IMR-90 (cell line): ENCODE data around the gene ZNF280C. TPM values are rescaled to one million over a fixed set of nuclear protein-coding genes. Genes with fewer than 3 reads are reported as not detected.
A peak's percentile ranks its signal among the peaks of the same experiment; 100 is the strongest.

Experiments
- ATAC-seq: fragments of 200-7000 bp; cut with Tn5 transposase; 2 replicates; pipeline ENCODE4 v1.9.1; 2020; ENCODE audit warnings: low read depth, mild to moderate bottlenecking, moderate library complexity
- BruUV-seq: library from RNA; stranded (reverse); fragments of 400-500 nt; replicated peaks from 2 replicates; lab custom pipeline; 2021; lab: Mats Ljungman, UMichigan
- CTCF ChIA-PET: fragments of 300-600 bp; formaldehyde crosslinking; extraction: SDS; loops from one replicate; lab custom pipeline; 2021; ENCODE audit warnings: antibody characterized with exemption; lab: Yijun Ruan, JAX
- POLR2A ChIA-PET: fragments of 300-600 bp; sonication (Branson Sonifier 250); formaldehyde crosslinking; loops from one replicate; lab custom pipeline; 2022; ENCODE audit warnings: antibody characterized with exemption; ENCODE audit not compliant: unreplicated experiment; lab: Charles Lee
- DNase-seq: peaks from one replicate; pipeline ENCODE4 v3.0.0; 2013
- H2AFZ ChIP-seq: replicated peaks from 2 replicates; pipeline ENCODE3; 2013; ENCODE audit warnings: low read length, mild to moderate bottlenecking; ENCODE audit not compliant: poor library complexity
- H2AK5ac ChIP-seq: 2 replicates; pipeline ENCODE4 v1.6.1; 2013; ENCODE audit warnings: low read depth, low read length, inconsistent platforms
- H2AK9ac ChIP-seq: replicated peaks from 2 replicates; pipeline ENCODE3; 2013; ENCODE audit warnings: mild to moderate bottlenecking, low read depth, low read length, moderate library complexity; ENCODE audit not compliant: poor library complexity
- H2BK120ac ChIP-seq: 2 replicates; pipeline ENCODE4 v1.6.1; 2013; ENCODE audit warnings: low read depth, low read length, inconsistent platforms
- H2BK15ac ChIP-seq: 3 replicates; pipeline ENCODE4 v1.6.1; 2013; ENCODE audit warnings: low read depth, low read length, inconsistent platforms
- H2BK20ac ChIP-seq: 2 replicates; pipeline ENCODE4 v1.6.1; 2013; ENCODE audit warnings: low read depth, mild to moderate bottlenecking, inconsistent platforms, low read length, moderate library complexity
- H2BK5ac ChIP-seq: 2 replicates; pipeline ENCODE4 v1.6.1; 2013; ENCODE audit warnings: mild to moderate bottlenecking, low read depth, low read length, inconsistent platforms; ENCODE audit not compliant: poor library complexity, severe bottlenecking
- H3K14ac ChIP-seq: replicated peaks from 2 replicates; pipeline ENCODE4 v1.6.1; 2013; ENCODE audit warnings: low read depth, low read length, inconsistent platforms
- H3K18ac ChIP-seq: 2 replicates; pipeline ENCODE4 v1.6.1; 2013; ENCODE audit warnings: low read depth, low read length, control low read depth
- H3K23ac ChIP-seq: 2 replicates; pipeline ENCODE4 v1.6.1; 2013; ENCODE audit warnings: low read depth, low read length, inconsistent platforms
- H3K27ac ChIP-seq: 2 replicates; pipeline ENCODE4 v1.5.1; 2013; ENCODE audit warnings: mild to moderate bottlenecking, control low read depth, low read length; ENCODE audit not compliant: insufficient read depth
- H3K27me3 ChIP-seq: 2 replicates; pipeline ENCODE4 v1.6.1; 2013; ENCODE audit warnings: low read length; ENCODE audit not compliant: control insufficient read depth, insufficient read depth
- H3K36me3 ChIP-seq: 2 replicates; pipeline ENCODE4 v1.6.1; 2013; ENCODE audit warnings: low read length, mixed read lengths; ENCODE audit not compliant: control insufficient read depth, insufficient read depth
- H3K4ac ChIP-seq: 2 replicates; pipeline ENCODE4 v1.6.1; 2013; ENCODE audit warnings: low read depth, low read length, inconsistent platforms
- H3K4me1 ChIP-seq: 2 replicates; pipeline ENCODE4 v1.6.1; 2013; ENCODE audit warnings: low read length, mixed read lengths; ENCODE audit not compliant: control insufficient read depth, insufficient read depth
- H3K4me2 ChIP-seq: 2 replicates; pipeline ENCODE4 v1.6.1; 2013; ENCODE audit warnings: low read depth, mild to moderate bottlenecking, control low read depth, low read length, moderate library complexity
- H3K4me3 ChIP-seq: 2 replicates; pipeline ENCODE4 v1.5.1; 2013; ENCODE audit warnings: low read depth, mild to moderate bottlenecking, control low read depth, low read length, moderate library complexity; ENCODE audit not compliant: insufficient read depth
- H3K56ac ChIP-seq: 2 replicates; pipeline ENCODE4 v1.6.1; 2013; ENCODE audit warnings: low read length, inconsistent platforms; ENCODE audit not compliant: insufficient read depth; ENCODE audit errors: extremely low read depth
- H3K79me1 ChIP-seq, 2 experiments: 2 replicates each; pipeline ENCODE4 v1.6.1; 2013; ENCODE audit warnings: low read length in 2 of 2, inconsistent platforms in 1 of 2, low read depth in 1 of 2
- H3K9ac ChIP-seq: 2 replicates; pipeline ENCODE4 v1.6.1; 2013; ENCODE audit warnings: low read depth, low read length, control low read depth
- H3K9me1 ChIP-seq: 2 replicates; pipeline ENCODE4 v1.6.1; 2013; ENCODE audit warnings: low read length, inconsistent platforms; ENCODE audit not compliant: insufficient read depth
- H3K9me3 ChIP-seq: 2 replicates; pipeline ENCODE4 v1.6.1; 2013; ENCODE audit warnings: low read length; ENCODE audit not compliant: control insufficient read depth, insufficient read depth
- H4K20me1 ChIP-seq: 2 replicates; pipeline ENCODE4 v1.6.1; 2013; ENCODE audit warnings: low read length, inconsistent platforms; ENCODE audit not compliant: insufficient read depth
- H4K5ac ChIP-seq: 2 replicates; pipeline ENCODE4 v1.6.1; 2013; ENCODE audit warnings: mild to moderate bottlenecking, low read depth, low read length, control low read depth
- H4K8ac ChIP-seq, 2 experiments: 2 replicates each; pipeline ENCODE4 v1.6.1; 2013; ENCODE audit warnings: low read depth in 2 of 2, low read length in 2 of 2, control low read depth in 1 of 2, inconsistent platforms in 1 of 2
- H4K91ac ChIP-seq: 2 replicates; pipeline ENCODE4 v1.6.1; 2013; ENCODE audit warnings: low read depth, low read length, inconsistent platforms; ENCODE audit not compliant: insufficient read depth
- BHLHE40 ChIP-seq: fragments of 150-350 bp; IDR thresholded peaks from 2 replicates; pipeline ENCODE4 v1.6.1; 2016; ENCODE audit warnings: mild to moderate bottlenecking, low read depth, low read length
- CEBPB ChIP-seq: IDR thresholded peaks from 2 replicates; pipeline ENCODE4 v1.6.1; 2012; ENCODE audit warnings: low read depth, low read length, improper control_type of control experiment
- CHD1 ChIP-seq: IDR thresholded peaks from 2 replicates; pipeline ENCODE4 v1.6.1; 2012; ENCODE audit warnings: low read depth, low read length, improper control_type of control experiment
- FOS ChIP-seq: fragments of 150-350 bp; IDR thresholded peaks from 2 replicates; pipeline ENCODE4 v1.6.1; 2016; ENCODE audit warnings: low read depth, low read length
- MAFK ChIP-seq: IDR thresholded peaks from 2 replicates; pipeline ENCODE4 v1.6.1; 2012; ENCODE audit warnings: low read depth, low read length, improper control_type of control experiment
- MAZ ChIP-seq: IDR thresholded peaks from 2 replicates; pipeline ENCODE4 v1.6.1; 2012; ENCODE audit warnings: low read depth, mild to moderate bottlenecking, low read length, improper control_type of control experiment, moderate library complexity, borderline replicate concordance
- MXI1 ChIP-seq: IDR thresholded peaks from 2 replicates; pipeline ENCODE4 v1.6.1; 2012; ENCODE audit warnings: low read depth, mild to moderate bottlenecking, low read length, moderate library complexity, borderline replicate concordance
- RAD21 ChIP-seq: IDR thresholded peaks from 2 replicates; pipeline ENCODE4 v1.6.1; 2012; ENCODE audit warnings: low read length, improper control_type of control experiment
- RCOR1 ChIP-seq: IDR thresholded peaks from 2 replicates; pipeline ENCODE4 v1.6.1; 2012; ENCODE audit warnings: mild to moderate bottlenecking, low read length, improper control_type of control experiment; ENCODE audit not compliant: insufficient replicate concordance
- SMC3 ChIP-seq: fragments of 150-350 bp; IDR thresholded peaks from 2 replicates; pipeline ENCODE4 v1.6.1; 2016; ENCODE audit warnings: low read depth, mild to moderate bottlenecking, antibody characterized with exemption, low read length, moderate library complexity
- WGBS, 2 experiments: methylation state at CpG; one replicate each; pipeline versions ENCODE4 v1.1.5 to v1.1.7; 2013; ENCODE audit warnings: missing lambda C conversion rate in 2 of 2; ENCODE audit not compliant: insufficient read length in 1 of 2; ENCODE audit errors: extremely low coverage in 2 of 2; 5-methylcytosine and 5-hydroxymethylcytosine counted together
- dilution Hi-C: fragments of 300-500 bp; cut with HindIII; formaldehyde crosslinking; loops from one replicate; pipeline ENCODE4 v1.14.3; 2018; ENCODE audit warnings: low sequenced_read_pairs; ENCODE audit not compliant: unreplicated experiment
- in situ Hi-C: fragments of 300-500 bp; cut with MboI; formaldehyde crosslinking; loops from 3 replicates; pipeline ENCODE4 v1.14.3; 2019; ENCODE audit warnings: low sequenced_read_pairs, inconsistent platforms, mixed read lengths
- intact Hi-C: fragments of 100-400 bp; cut with micrococcal nuclease; formaldehyde crosslinking; loops from 2 replicates; pipeline ENCODE4 v1.10.0; 2022
- polyA plus RNA-seq, 3 experiments: library from polyadenylated mRNA; depleted of rRNA; stranded (reverse); fragments of >200 nt; gene quantifications; 2 replicates each; pipeline ENCODE4 v1.2.3, GENCODE V29; 2012; ENCODE audit warnings: low replicate concordance in 1 of 3
- total RNA-seq: library from RNA; depleted of rRNA; stranded (reverse); fragments of >200 nt; gene quantifications from 2 replicates; pipeline ENCODE4 v1.2.3, GENCODE V29; 2012
- TF ChIP-seq, protein P1 (sequence below): fragments of 150-350 bp; IDR thresholded peaks from 2 replicates; pipeline ENCODE4 v1.6.1; 2016; ENCODE audit warnings: low read depth, mild to moderate bottlenecking, low read length, moderate library complexity, borderline replicate concordance
- TF ChIP-seq, protein P2 (sequence below): fragments of 150-350 bp; IDR thresholded peaks from 2 replicates; pipeline ENCODE4 v1.6.1; 2017; ENCODE audit warnings: mild to moderate bottlenecking, antibody characterized with exemption, low read length, low read depth

ZNF280C gene
- total and polyA plus RNA-seq, 2 of the 4 experiments (the other 2 are of a cell fraction) = 3.1 to 4.5 TPM

DNA sequence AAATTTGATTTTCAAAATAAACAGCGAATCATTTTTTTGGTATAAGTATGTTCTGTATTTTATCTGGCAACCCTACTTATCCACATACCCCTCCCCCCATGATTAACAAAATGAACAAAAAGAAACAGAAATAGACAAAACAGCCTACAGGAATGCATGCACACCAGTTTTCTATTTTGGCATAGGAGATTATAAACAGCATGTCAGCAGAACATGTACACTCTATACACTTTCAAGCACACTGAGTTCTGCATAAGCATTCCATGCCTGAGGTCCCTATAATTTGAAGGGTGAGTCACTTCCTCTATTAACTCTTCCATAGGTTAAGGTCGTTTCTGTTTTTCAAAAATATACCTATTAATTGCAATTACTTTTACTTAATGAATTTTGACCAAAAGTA is 28.0 kb upstream of the ZNF280C start:
- Histone ChIP-seq H4K5ac (no peak overlapping the region), H2AK5ac (no peak overlapping the region), H2BK120ac (no peak overlapping the region), H2AK9ac (no peak overlapping the region), H3K56ac (no peak overlapping the region), H3K27ac (no peak overlapping the region), H3K9me1 (no peaks in the 10 kb centered on the region; the same call in 1 of the 2 replicates), H4K20me1 (no peaks in the 10 kb centered on the region), H3K14ac (no peak overlapping the region), H4K8ac (no peak overlapping the region), H3K36me3 (no peaks in the 10 kb centered on the region), H3K23ac (no peak overlapping the region), H3K4me2 (no peak overlapping the region), H3K9me3 (no peaks in the 10 kb centered on the region), H3K4me3 (no peak overlapping the region), H3K79me1 (no peaks in the 10 kb centered on the region), H3K4me1 (peaks cover 3% of the 10 kb centered on the region; the same call in 1 of the 2 replicates), H3K18ac (no peak overlapping the region), H3K27me3 (peaks cover 2% of the 10 kb centered on the region; the same call in 1 of the 2 replicates), H3K9ac (no peak overlapping the region), H2BK15ac (no peak overlapping the region), H2BK20ac (no peak overlapping the region), H4K91ac (no peak overlapping the region), H3K4ac (no peak overlapping the region), H2BK5ac (no peak overlapping the region), H2AFZ (no peak overlapping the region)
- CTCF ChIA-PET = interaction anchor here (0.6 kb wide), 1 partner anchor 1220 kb away, joined by 3 read pairs; no protein-coding TSS in a partner anchor
- POLR2A ChIA-PET = no interaction called here
- TF ChIP-seq MXI1 (no peak), BHLHE40 (no peak), FOS (no peak), RAD21 (no peak), MAFK (no peak), MAZ (no peak), CEBPB (no peak), SMC3 (no peak), RCOR1 (no peak), CHD1 (no peak)
- TF ChIP-seq, protein P1, sequence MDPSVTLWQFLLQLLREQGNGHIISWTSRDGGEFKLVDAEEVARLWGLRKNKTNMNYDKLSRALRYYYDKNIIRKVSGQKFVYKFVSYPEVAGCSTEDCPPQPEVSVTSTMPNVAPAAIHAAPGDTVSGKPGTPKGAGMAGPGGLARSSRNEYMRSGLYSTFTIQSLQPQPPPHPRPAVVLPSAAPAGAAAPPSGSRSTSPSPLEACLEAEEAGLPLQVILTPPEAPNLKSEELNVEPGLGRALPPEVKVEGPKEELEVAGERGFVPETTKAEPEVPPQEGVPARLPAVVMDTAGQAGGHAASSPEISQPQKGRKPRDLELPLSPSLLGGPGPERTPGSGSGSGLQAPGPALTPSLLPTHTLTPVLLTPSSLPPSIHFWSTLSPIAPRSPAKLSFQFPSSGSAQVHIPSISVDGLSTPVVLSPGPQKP = no peak
- TF ChIP-seq, protein P2, sequence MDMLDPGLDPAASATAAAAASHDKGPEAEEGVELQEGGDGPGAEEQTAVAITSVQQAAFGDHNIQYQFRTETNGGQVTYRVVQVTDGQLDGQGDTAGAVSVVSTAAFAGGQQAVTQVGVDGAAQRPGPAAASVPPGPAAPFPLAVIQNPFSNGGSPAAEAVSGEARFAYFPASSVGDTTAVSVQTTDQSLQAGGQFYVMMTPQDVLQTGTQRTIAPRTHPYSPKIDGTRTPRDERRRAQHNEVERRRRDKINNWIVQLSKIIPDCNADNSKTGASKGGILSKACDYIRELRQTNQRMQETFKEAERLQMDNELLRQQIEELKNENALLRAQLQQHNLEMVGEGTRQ = no peak
- dilution Hi-C loops (no loop called here), intact Hi-C loops (no loop called here), in situ Hi-C loops (loop anchor here (25.0 kb wide), 1 partner anchor 91 kb away; the partner anchor contains the start of gene GPR119)
- DNase-seq = peak; percentile 6
- no CpG with 5 or more reads among the region's 2 CpGs for WGBS, 2 experiments
- ATAC-seq = peak; percentile 74
- BruUV-seq = no TSS peak
